Measurements from ENCODE around the gene NOXO1. TPM values are rescaled to one million over a fixed set of nuclear protein-coding genes. Genes with fewer than 3 reads are reported as not detected.
A peak's percentile ranks its signal among the peaks of the same experiment; 100 is the strongest.

The NOXO1 gene
- total RNA-seq, 4 donors from 2014 or later = 0.52 TPM; not detected in 3

DNA sequence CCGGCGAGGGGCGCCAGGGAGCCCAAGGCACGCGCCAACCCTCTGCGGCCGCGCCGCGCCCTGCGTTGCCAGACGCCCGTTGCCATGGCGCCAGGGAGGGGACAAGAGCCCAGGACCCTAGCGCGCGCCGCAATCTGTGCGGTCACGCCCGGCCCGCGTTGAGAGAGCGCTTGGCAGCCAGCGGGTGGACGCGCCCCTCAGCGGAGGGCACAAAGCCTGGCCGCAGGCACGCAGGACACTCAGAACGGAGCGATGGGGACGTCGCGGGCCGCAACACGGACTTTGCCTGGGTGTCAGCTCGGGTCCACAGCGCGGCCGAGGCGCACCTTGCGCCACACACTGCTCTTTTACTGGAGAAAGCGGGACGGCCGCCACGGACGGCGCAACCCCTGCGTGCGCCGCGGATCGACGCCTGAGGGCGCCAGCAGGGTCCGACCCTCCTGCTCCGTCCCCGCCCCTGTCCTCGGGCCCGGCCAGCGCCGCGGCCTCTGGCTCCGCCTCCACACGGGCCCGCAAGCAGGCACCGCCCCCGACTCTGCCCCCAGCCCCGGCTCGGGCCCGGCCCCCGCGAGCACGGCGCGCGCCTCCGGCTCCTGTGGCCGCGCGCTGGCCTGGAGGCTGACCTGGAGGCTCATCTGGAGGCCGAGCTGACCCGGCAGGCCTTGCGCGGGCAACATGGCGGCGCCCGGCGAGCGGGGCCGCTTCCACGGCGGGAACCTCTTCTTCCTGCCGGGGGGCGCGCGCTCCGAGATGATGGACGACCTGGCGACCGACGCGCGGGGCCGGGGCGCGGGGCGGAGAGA lies 2.5 kb upstream of the NOXO1 start, which contains the start of gene GFER:
GFER (plus strand) TSS at position 650 of the 803 bp plus-strand sequence; CDS start at position 676, 26 bp downstream.
- H3K27me3 ChIP-seq = peaks cover 0 to 49% (median 36%) of the 10 kb centered on the region in 4 donors
- peak; percentile 93 for DNase-seq (ENCODE audit: extremely low spot score)
- H3K36me3 ChIP-seq = peaks cover 14 to 33% (median 26%) of the 10 kb centered on the region in 4 donors
- intact Hi-C loops (cut with DNase I) = no loop called here
- H3K4me3 ChIP-seq = peak within 1 kb of the TSS; percentile 75 to 96 (median 85)
- H3K27ac ChIP-seq (replicated peaks in 1 of 4) = peak within 1 kb of the TSS; percentile 70 to 81 (median 80)
- H3K4me1 ChIP-seq = peaks cover 37 to 55% (median 46%) of the 10 kb centered on the region in 4 donors
- no peaks in the 10 kb centered on the region for H3K9me3 ChIP-seq
- TF ChIP-seq, protein P1, sequence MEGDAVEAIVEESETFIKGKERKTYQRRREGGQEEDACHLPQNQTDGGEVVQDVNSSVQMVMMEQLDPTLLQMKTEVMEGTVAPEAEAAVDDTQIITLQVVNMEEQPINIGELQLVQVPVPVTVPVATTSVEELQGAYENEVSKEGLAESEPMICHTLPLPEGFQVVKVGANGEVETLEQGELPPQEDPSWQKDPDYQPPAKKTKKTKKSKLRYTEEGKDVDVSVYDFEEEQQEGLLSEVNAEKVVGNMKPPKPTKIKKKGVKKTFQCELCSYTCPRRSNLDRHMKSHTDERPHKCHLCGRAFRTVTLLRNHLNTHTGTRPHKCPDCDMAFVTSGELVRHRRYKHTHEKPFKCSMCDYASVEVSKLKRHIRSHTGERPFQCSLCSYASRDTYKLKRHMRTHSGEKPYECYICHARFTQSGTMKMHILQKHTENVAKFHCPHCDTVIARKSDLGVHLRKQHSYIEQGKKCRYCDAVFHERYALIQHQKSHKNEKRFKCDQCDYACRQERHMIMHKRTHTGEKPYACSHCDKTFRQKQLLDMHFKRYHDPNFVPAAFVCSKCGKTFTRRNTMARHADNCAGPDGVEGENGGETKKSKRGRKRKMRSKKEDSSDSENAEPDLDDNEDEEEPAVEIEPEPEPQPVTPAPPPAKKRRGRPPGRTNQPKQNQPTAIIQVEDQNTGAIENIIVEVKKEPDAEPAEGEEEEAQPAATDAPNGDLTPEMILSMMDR (IDR thresholded peaks at IDR 0.05) = peak; percentile 38 to 53 (median 47)
- no peak for TF ChIP-seq EP300 (IDR thresholded peaks at IDR 0.05)
- TF ChIP-seq POLR2AphosphoS5 (IDR thresholded peaks at IDR 0.05) = peak; percentile 61 to 67
- whole genome bisulfite sequencing = 3% methylated on average over 10 of the region's 109 CpGs

DNA sequence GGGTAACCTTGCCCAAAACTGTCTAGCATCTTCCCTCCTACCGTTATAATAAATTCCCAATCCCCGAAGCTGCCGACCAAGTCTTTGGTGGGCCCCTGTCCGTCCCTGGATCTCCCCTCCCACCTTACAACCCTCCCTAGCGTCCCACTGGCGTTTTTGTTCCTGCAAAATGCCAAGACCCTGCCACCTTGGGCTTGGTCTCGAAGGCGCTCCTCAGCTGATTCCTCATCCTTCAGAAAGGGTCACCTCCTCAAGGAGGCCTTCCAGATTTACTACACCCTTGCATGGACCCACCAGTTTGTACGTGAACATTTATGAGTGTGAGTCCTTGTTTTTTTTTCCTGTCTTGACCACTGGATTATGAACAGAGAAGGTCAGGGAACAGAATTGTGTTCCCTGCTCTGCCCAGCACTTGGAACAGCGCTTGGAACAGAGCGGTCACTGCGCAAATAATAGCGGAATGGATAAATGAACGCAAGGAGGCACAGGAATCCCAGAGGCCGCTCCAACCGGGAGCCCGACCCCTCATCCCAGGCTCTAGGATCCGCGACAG lies 1.8 kb upstream of the NOXO1 start:
- DNase-seq (ENCODE audit: extremely low spot score) = no peak
- Histone ChIP-seq H3K27ac (replicated peaks in 1 of 4) (peak overlapping the region; percentile 70 to 81 (median 80)), H3K4me1 (peaks cover 37 to 59% (median 46%) of the 10 kb centered on the region in 4 donors), H3K36me3 (peaks cover 21 to 40% (median 33%) of the 10 kb centered on the region in 4 donors), H3K4me3 (peak overlapping the region; percentile 75 to 96 (median 85)), H3K27me3 (peaks cover 0 to 51% (median 38%) of the 10 kb centered on the region in 4 donors), H3K9me3 (no peaks in the 10 kb centered on the region)
- intact Hi-C loops (cut with DNase I) = no loop called here
- WGBS = 29% methylated on average over 19 of the region's 19 CpGs
- TF ChIP-seq POLR2AphosphoS5 (IDR thresholded peaks at IDR 0.05) = no peak
- TF ChIP-seq, protein P1 (IDR thresholded peaks at IDR 0.05) = no peak

DNA sequence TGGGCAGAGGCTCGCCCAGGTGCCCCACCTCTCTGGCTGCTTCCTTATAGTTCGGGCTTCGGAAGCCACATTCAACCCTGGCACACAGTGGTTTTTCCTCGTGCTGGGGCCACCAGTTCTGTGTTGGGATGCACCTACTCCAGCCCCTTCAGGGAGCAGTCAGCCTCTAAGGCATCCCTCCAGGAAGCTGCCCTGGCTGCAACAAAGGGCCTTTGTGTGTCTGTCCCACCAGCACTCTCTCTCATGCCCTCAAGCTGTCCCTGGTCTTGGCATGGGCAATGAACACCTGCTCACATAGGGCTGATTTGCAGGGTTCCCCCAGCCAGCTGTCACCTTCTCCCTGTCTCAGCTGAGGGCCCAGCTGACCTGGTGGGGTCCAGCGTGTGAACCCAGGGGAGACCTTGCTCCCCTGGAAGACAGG lies 754 bp upstream of the NOXO1 start:
- no peak for DNase-seq (ENCODE audit: extremely low spot score)
- intact Hi-C loops (cut with DNase I) = no loop called here
- H3K36me3 ChIP-seq = peaks cover 31 to 43% (median 38%) of the 10 kb centered on the region in 4 donors
- no peak overlapping the region for H3K27ac ChIP-seq (replicated peaks in 1 of 4)
- H3K27me3 ChIP-seq = peaks cover 0 to 62% (median 42%) of the 10 kb centered on the region in 4 donors
- H3K4me1 ChIP-seq = peaks cover 37 to 59% (median 46%) of the 10 kb centered on the region in 4 donors
- WGBS = no CpG with 5 or more reads among the region's 5 CpGs
- H3K9me3 ChIP-seq = no peaks in the 10 kb centered on the region
- TF ChIP-seq, protein P1 (IDR thresholded peaks at IDR 0.05) = no peak
- no peak overlapping the region for H3K4me3 ChIP-seq

DNA sequence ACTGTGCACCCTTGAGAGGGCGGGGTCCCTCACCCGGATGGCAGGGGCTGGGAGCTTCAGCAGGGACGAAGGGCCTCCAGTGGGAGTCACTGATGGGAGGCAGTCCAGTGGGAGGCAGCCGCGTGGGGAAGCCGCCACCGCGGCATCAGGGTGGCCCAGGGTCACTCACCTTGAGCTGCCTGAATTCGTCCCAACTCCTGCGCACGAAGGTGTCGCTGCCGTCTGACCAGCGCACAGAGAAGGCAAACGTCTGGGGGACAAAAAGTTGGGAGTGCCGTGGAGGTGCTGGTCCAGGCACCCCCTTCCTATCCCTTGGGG lies 540 bp downstream of the NOXO1 start:
- Histone ChIP-seq H3K27ac (replicated peaks in 1 of 4) (no peak overlapping the region), H3K9me3 (no peaks in the 10 kb centered on the region), H3K36me3 (peaks cover 35 to 43% (median 38%) of the 10 kb centered on the region in 4 donors), H3K4me1 (peaks cover 37 to 52% (median 43%) of the 10 kb centered on the region in 4 donors), H3K4me3 (no peak overlapping the region), H3K27me3 (peaks cover 0 to 75% (median 44%) of the 10 kb centered on the region in 4 donors)
- intact Hi-C loops (cut with DNase I) = no loop called here
- no peak for DNase-seq (ENCODE audit: extremely low spot score)
- TF ChIP-seq EP300 (IDR thresholded peaks at IDR 0.05) (no peak), POLR2AphosphoS5 (IDR thresholded peaks at IDR 0.05) (no peak), POLR2A (IDR thresholded peaks at IDR 0.05; ENCODE audit: low read depth) (no peak)
- TF ChIP-seq, protein P1 (IDR thresholded peaks at IDR 0.05) = no peak
- 20% methylated on average over 3 of the region's 16 CpGs for WGBS

Measured in esophagus muscularis mucosa (tissue), 4 donors.